Endothelial cell (in vitro differentiated cells): ENCODE results near the gene SEMA4D. TPM values are rescaled to one million over a fixed set of nuclear protein-coding genes. Genes with fewer than 3 reads are reported as not detected.

Experiments
- DNase-seq: peaks from one replicate; pipeline ENCODE4 v3.0.0; 2021; ENCODE audit warnings: low spot score
- H3K27ac Mint-ChIP-seq: one replicate; pipeline ENCODE4 v1.8.0; 2021; ENCODE audit warnings: mixed read lengths, inconsistent platforms; ENCODE audit not compliant: unreplicated experiment
- H3K27me3 Mint-ChIP-seq: one replicate; pipeline ENCODE4 v1.8.0; 2021; ENCODE audit warnings: mild to moderate bottlenecking, moderate library complexity, mixed read lengths, inconsistent platforms; ENCODE audit not compliant: unreplicated experiment
- H3K36me3 Mint-ChIP-seq: one replicate; pipeline ENCODE4 v1.8.0; 2021; ENCODE audit warnings: mild to moderate bottlenecking, low read depth, mixed read lengths, inconsistent platforms; ENCODE audit not compliant: unreplicated experiment
- H3K4me1 Mint-ChIP-seq: one replicate; pipeline ENCODE4 v1.8.0; 2021; ENCODE audit warnings: mild to moderate bottlenecking, mixed read lengths, inconsistent platforms; ENCODE audit not compliant: unreplicated experiment
- H3K4me3 Mint-ChIP-seq: one replicate; pipeline ENCODE4 v1.8.0; 2021; ENCODE audit warnings: mild to moderate bottlenecking, mixed read lengths, inconsistent platforms; ENCODE audit not compliant: unreplicated experiment
- H3K9me3 Mint-ChIP-seq: one replicate; pipeline ENCODE4 v1.8.0; 2021; ENCODE audit warnings: mixed read lengths, inconsistent platforms; ENCODE audit not compliant: unreplicated experiment
- total RNA-seq: library from RNA; stranded (reverse); fragmentation: NEBNext Ultra II Directional; extraction: Animal tissue kit (Norgen Biotek cat#: 25700); gene quantifications from one replicate; pipeline ENCODE4 v1.2.1, GENCODE V29; 2021; ENCODE audit not compliant: unreplicated experiment
- TF ChIP-seq, protein P1 (sequence below): fragments of 200-600 bp; sonication (generic); IDR thresholded peaks from one replicate; pipeline ENCODE4 v1.5.0; 2021; ENCODE audit warnings: antibody characterized with exemption; ENCODE audit not compliant: unreplicated experiment

SEMA4D gene
- total RNA-seq, 1 donor from 2014 or later: 14.8 TPM

DNA sequence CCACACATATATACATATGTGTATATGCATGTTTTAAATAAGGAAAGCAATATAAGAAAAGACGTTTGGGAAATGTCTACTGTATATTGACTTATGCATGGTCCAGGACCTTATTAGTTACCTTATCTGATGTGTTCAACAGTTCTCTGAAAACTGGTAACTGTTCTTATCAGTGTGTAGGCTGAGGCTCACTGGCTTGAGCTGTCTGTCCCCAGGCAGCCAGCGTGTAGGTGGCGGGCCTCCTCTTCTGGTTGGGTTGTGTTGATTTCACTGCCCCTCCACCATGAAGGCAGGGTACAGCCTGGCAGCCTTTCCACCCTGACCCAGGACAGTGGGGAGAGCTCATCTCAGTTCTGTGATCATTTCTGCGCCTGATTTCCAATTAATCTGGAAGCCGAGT is 38.7 kb upstream of the SEMA4D start:
- Mint-ChIP-seq H3K4me1 (peaks cover 6% of the 10 kb centered on the region), H3K36me3 (no peaks in the 10 kb centered on the region), H3K27ac (no peak overlapping the region), H3K4me3 (no peak overlapping the region), H3K9me3 (no peaks in the 10 kb centered on the region), H3K27me3 (peaks cover 4% of the 10 kb centered on the region)
- TF ChIP-seq, protein P1, sequence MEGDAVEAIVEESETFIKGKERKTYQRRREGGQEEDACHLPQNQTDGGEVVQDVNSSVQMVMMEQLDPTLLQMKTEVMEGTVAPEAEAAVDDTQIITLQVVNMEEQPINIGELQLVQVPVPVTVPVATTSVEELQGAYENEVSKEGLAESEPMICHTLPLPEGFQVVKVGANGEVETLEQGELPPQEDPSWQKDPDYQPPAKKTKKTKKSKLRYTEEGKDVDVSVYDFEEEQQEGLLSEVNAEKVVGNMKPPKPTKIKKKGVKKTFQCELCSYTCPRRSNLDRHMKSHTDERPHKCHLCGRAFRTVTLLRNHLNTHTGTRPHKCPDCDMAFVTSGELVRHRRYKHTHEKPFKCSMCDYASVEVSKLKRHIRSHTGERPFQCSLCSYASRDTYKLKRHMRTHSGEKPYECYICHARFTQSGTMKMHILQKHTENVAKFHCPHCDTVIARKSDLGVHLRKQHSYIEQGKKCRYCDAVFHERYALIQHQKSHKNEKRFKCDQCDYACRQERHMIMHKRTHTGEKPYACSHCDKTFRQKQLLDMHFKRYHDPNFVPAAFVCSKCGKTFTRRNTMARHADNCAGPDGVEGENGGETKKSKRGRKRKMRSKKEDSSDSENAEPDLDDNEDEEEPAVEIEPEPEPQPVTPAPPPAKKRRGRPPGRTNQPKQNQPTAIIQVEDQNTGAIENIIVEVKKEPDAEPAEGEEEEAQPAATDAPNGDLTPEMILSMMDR: no peak
- DNase-seq: no peak

DNA sequence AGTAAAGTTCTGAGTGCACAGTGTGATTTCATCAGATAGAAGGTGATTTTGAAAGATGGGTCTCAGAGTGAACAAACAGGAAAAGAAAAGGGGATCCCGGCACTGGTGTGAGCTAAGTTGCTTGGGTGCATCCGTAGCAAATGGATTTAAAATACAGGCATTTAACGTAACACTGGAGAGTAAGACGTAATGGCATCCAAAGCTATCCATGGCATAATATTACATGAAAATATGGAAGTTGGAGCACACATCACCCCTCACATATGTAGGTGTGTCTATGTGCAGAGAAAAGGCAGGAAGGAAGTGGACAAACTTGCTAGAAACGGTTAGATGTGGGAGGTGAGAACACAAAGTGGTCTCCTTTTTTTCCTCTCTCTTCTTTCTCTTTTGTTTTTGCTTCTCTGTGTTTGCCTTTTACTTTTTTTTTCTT is 38.2 kb upstream of the SEMA4D start:
- no peak for DNase-seq
- H3K36me3 Mint-ChIP-seq: no peaks in the 10 kb centered on the region
- TF ChIP-seq, protein P1: no peak
- H3K4me3 Mint-ChIP-seq: no peak overlapping the region
- no peak overlapping the region for H3K27ac Mint-ChIP-seq
- peaks cover 6% of the 10 kb centered on the region for H3K4me1 Mint-ChIP-seq
- no peaks in the 10 kb centered on the region for H3K9me3 Mint-ChIP-seq
- peaks cover 4% of the 10 kb centered on the region for H3K27me3 Mint-ChIP-seq

DNA sequence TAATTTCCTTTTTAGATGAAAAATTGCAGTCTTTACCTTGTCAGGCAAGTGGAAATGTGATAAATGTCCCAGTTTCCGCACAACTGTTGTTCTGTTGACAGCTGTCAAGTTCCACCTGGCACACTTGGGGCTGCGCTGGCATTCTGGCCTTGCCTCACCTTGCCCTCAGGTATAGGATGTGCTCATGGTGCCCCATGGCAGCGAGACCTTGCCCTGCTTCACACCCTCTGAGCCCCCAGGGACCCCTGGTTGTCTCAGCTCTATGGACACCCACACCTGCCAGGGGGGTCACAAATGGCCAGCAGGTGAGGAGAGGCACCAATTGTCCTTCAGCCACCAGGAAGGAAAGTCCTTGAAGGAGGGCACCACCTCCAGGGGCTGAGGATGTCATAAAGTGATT is 37.5 kb upstream of the SEMA4D start:
- Mint-ChIP-seq H3K9me3 (no peaks in the 10 kb centered on the region), H3K27ac (no peak overlapping the region), H3K4me3 (no peak overlapping the region), H3K36me3 (no peaks in the 10 kb centered on the region), H3K4me1 (peaks cover 6% of the 10 kb centered on the region), H3K27me3 (peaks cover 4% of the 10 kb centered on the region)
- TF ChIP-seq, protein P1: no peak
- DNase-seq: no peak

DNA sequence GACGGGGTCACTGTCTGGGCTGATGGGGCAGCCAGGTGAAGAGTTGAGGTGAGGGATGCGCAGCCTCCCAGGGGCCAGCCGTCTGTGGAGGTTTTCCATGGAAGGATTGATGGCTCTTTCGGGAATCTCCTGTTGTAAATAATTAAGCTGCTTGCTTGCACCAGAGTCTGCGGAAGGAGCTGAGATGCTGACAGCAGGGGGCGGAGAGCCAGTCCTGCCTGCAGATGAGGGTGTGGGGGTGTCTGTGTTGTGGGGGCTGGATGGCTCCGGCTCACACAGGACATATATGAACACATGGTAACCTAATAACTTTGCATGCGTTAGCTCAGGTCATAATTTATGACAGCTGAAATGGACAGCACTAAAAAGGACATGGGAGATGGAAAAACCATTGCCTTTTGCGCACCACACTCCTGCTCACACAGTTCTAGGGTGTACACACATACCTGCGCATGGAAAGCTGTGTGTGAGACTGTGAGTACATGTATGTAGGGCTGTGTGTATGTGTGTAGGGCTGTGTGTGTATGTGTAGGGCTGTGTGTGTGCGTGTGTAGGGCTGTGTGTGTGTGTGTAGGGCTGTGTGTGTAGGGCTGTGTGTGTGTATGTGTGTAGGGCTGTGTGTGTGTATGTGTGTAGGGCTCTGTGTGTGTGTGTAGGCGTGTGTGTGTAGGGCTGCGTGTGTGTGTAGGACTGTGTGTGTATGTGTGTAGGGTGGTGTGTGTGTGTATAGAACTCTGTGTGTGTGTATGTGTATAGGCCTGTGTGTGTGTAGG is 36.8 kb upstream of the SEMA4D start:
- Mint-ChIP-seq H3K27ac (no peak overlapping the region), H3K4me3 (no peak overlapping the region), H3K27me3 (peaks cover 4% of the 10 kb centered on the region)

More for the DNA sequence above, 36.8 kb upstream of the SEMA4D start:
- TF ChIP-seq, protein P1: no peak
- Mint-ChIP-seq H3K36me3 (no peaks in the 10 kb centered on the region), H3K9me3 (no peaks in the 10 kb centered on the region), H3K4me1 (peaks cover 6% of the 10 kb centered on the region)
- no peak for DNase-seq
